ENCODE results near the gene OTUB1.

OTUB1 gene

DNA sequence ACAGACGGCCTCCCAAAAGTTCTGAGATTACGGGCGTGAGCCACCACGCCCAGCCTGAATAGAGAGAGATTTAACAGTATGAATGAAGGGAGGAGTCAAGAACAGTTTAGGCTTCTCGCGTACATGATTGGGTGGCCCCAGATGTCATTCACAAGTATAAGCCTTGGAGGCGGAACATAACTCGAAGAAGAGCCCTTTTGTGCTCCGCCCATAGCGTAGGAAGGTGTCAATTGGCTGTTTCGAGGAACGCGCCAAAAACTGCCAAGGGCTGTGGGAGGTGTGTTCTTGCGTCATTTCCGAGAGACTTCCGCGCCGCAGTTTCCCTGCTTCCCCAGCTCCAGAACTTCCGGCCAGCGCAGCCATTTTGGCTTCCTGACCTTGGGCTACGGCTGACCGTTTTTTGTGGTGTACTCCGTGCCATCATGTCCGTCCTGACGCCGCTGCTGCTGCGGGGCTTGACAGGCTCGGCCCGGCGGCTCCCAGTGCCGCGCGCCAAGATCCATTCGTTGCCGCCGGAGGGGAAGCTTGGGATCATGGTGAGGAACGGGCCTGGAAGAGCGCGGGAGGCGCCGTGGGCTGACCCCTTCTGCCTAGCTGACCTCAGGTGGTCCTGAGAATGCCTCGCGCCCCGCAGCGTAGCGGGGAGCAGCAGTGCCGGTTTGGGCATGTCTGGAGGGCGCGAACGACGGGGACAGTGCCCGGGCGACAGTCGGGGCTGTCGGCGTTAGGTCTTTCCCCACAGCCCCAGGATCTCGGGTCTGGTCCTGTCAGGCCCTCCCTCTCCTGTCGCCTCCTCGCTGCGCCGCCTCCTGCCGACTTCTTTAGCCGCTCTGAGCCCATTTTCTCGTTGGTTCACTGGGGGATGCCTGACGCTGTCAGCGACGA lies 11.7 kb upstream of the OTUB1 start, which contains the start of gene COX8A:
Gene COX8A, plus strand, starts transcription at position 362 of the 885 bp plus-strand sequence. Its CDS starts 61 bp downstream, at position 423.
- peak; percentile 90 for FAIRE-seq

GRCh38 chr11:63978551-63979239 lies 7.5 kb upstream of the OTUB1 start:
- DNase-seq (ENCODE audit: low spot score) (no peak), FAIRE-seq (no peak)

More for the DNA sequence above, 11.7 kb upstream of the OTUB1 start, which contains the start of gene COX8A:
- peak; percentile 98 for DNase-seq (ENCODE audit: low spot score)

DNA sequence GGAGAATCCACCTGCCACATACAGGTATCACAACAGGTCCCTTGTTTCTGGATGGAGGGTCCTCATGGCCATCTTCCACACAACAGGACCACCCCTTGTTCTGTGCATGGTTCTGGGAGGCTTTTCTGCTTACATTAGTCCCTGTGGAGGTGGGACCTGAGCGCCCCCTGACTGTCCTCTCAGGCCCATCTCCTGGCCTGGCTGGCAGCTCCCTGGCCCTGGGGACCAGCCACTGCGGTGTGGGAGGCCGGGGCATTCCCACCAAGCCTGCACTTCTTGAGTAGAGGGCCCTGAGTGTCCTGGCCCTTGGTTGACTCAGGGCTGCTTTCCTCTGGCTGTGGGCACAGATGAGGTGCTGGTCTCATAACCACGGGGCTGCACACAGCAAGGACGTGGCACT lies 6.8 kb upstream of the OTUB1 start:
- DNase-seq (ENCODE audit: low spot score) (no peak), FAIRE-seq (no peak)

- no peak for FAIRE-seq
- DNase-seq (ENCODE audit: low spot score): no peak
These were observed 454 bp upstream of the OTUB1 start for GRCh38 chr11:63985812-63986155.

DNA sequence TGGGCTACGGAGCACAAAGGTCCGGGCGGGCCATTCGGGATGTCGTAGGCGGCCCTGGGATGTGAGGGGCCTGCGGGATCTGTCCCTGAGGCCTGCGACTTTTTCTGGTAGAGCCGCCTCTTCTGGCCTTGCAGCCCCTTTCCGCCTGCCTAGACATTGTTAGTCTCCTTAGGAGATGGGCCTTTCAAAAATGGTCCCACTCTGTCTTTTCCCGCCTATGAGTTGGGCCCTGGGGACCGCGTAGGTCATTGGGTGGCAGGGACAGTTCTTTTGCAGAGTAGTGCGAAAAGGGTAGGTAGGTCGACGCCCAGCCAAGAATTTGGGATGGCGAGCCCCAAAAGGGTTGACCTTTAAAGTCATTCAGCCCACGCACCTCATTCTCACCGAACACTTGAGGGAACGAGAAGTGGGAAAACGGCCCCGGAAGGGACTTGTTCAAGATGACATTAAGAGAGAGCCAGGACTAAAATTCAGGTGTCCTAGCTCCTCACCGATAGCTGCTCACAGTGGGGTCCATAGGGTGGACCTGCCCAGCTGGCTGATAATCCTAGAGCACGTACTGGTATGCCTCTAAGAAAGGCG lies 785 bp downstream of the OTUB1 start:
- DNase-seq (ENCODE audit: low spot score) (no peak), FAIRE-seq (no peak)

DNA sequence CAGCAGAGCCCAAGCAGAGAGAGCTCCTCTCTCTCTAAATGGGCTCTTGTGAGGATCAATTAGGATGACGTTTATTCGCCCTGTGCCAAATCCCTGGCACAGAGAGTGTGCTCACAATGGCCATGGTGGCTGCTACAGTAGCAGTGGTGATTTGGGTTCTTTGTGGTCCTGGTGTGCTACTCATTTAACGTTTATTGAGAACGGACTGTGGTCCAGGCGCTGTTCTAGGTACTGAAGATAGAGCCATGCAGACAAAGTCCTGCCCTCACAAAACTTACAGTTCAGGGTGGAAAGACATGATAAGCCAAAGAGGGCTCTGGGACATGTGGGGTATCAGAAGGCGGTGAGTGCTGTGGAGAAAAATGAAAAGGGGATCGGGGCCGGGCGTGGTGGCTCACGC lies 5.3 kb downstream of the OTUB1 start:
- no peak for FAIRE-seq
- no peak for DNase-seq (ENCODE audit: low spot score)

DNA sequence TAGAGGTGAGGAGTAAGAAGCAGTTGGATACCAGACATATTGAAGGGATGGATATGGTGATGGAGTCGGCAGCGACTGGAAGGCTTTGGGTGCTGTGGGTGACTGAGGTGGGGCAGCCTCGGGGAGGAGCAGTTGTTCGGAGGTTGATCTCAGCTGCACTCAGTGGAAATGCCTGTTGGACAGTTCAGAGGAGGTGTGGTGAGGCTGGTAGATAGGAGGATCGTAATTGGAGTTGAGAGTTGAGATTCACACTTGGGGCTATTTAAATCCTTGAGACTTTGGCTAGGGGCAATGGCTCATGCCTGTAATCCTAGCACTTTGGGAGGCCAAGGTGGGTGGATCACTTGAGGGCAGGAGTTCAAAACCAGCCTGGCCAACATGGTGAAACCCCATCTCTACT lies 6.9 kb downstream of the OTUB1 start:
- FAIRE-seq: no peak
- no peak for DNase-seq (ENCODE audit: low spot score)

GRCh38 chr11:63993993-63994392 lies 7.8 kb downstream of the OTUB1 start:
- DNase-seq (ENCODE audit: low spot score) (no peak), FAIRE-seq (no peak)

GRCh38 chr11:63996512-63996911 lies 10.3 kb downstream of the OTUB1 start:
- FAIRE-seq (no peak), DNase-seq (ENCODE audit: low spot score) (no peak)

GRCh38 chr11:63997104-63997700 lies 11.0 kb downstream of the OTUB1 start:
- DNase-seq (ENCODE audit: low spot score) (no peak), FAIRE-seq (no peak)

DNA sequence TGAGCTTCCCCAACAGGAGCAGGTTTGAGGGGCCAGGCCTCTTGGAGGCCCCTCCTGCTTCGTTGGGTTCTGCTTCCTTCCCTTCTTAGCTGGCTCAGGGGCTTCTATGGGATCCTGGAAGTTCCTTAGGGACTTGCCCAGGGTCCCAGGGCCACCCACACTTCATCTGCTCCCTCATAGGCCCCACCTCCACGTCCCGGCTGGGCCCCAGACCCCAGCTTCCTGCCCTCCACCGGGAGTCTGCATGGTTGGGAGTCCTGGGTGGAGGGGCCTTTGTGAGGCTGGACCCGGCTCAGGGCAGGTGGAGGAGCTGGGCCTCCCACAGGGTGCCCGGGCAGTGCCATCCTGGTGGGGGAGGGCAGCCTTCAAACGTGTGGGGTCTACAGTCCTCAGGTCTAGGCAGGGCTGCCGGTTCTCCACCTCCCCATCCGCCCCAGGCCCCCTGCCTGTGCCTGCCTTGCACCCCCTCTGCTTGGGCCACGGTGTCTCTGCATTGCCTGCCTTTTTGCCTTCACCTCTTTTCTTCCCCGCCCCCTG lies 11.6 kb downstream of the OTUB1 start:
- no peak for FAIRE-seq
- DNase-seq (ENCODE audit: low spot score): no peak

- no peak for DNase-seq (ENCODE audit: low spot score)
- no peak for FAIRE-seq
These were observed 12.5 kb downstream of the OTUB1 start for GRCh38 chr11:63998558-63999348.

GRCh38 chr11:63999349-64000025 lies 13.2 kb downstream of the OTUB1 start:
- FAIRE-seq: no peak

DNA sequence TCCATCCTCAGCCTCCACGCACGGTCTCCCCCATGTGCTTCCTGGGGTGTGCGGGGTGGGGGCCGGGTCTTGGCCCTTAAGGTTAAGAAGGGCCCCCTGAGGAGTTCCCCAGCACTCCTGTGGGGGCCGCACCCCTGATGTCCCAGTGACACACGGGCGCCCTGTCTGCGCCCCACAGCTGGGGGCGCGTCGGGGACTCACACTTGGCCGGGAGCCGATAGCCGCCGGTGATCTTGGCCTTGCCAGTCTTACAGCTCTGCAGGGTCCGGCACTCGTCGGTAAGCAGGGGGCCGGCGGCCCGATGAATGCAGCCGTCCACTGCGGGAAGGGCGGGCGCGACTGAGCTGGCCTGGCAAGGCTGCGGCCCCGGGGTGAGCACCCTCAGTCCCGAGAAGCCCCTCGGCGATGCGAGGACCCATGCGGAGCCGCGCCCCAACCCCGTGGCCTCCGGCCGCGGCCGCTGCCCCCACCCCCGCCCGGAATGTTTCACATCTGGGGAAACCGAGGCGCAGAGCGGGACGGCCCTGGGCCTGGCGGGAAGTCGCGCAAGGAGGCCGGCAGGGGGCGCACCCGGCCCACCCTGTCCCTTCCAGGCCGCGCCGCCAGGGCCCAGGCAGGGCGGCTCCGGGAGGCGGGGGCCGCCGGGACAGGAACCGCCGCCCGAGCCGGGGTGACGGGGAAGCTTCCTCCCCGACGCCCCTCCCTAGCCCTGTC lies 13.9 kb downstream of the OTUB1 start:
- no peak for DNase-seq (ENCODE audit: low spot score)
- FAIRE-seq: no peak

More at GRCh38 chr11:63999349-64000025, 13.2 kb downstream of the OTUB1 start:
- DNase-seq (ENCODE audit: low spot score): no peak

GRCh38 chr11:64000740-64001483 lies 14.7 kb downstream of the OTUB1 start:
- DNase-seq (ENCODE audit: low spot score): no peak
- FAIRE-seq: no peak

DNA sequence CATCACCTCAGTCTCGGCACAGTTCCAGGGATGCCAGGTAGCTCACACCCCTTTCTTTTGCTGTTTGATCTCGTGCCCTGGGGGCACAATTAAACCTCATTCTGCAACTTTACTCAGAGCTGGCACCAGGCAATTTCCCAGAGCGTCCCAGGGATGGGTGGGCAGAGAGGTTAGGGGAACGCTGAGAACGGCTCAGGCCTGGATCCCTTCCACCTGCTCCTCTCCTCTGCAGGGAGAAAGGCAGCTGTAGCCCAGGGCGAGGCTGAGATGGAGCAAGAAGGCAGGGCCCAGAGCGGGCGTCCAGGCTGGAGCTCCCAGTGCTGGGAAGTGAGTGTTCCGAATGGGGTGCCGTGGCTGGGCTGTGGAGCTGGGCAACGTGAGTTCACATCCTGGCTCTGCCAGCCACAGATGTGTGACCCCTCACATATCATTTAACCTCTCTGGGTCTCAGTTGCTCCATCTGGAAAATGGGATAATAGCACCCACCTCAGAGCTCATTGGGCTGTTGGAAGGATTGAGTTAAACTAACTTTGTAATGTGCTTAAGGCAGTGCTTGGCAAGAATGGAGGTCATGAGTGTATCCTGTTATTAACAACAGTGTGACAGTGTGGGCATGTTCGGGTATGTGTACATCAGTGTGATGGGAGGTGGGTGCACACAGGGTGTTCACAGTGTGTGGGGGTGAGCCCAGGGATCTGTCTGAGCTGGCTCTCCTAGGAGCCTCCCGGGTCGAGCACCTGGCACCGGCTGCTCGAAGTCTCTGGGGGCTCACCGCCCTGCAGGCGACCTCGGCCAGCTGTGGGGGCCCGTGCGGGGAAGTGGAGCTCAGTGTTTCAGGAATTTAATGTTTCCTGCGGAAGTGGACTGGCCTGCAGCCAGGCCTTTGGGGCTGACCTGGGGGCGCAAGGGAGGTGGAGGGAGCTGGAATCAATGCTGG lies 15.5 kb downstream of the OTUB1 start:
- FAIRE-seq (no peak), DNase-seq (ENCODE audit: low spot score) (no peak)

DNA sequence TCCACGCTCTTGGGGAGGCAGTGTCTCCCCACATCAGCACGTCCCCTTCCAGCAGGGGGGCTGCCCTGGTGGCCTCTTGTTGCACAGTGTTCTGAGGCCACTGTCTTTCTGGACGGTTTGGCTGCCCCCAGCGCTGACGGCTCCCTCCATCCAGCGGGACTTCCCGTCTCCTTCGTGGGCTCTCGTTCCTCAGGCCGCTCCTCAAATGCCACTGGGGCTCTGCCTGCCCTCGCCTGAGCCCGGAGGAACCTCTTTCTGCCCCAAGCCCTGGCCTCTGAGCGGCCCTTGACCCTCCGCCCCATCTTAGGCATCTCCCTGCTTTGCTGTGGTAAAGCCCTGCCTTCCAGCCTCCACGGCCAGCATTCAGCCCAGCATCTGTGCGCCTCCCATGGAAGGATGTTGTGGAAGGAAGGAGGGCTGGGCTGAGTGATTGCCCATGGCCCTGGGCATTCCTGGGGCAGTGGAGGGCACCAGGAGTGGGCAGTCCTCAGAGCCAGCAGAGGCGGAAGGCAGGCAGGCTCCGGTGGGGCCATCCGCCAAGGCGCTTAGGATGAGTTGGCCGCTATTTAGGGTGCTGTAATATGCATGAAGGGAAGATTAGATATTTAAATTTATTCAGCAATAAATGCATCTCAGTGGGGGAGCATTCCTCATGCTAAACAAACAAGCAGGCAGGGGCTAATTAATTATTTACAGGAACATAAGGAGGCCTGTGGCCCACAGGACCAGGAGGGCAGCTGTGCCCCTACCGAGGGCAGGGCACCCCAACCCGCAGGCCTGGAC lies 17.8 kb downstream of the OTUB1 start:
- no peak for FAIRE-seq
- DNase-seq (ENCODE audit: low spot score): no peak
